GM23338 (cell line): ENCODE measurements around the gene SEMA4C. TPM values are rescaled to one million over a fixed set of nuclear protein-coding genes. Genes with fewer than 3 reads are reported as not detected.

ENCODE experiments used
- ATAC-seq: fragments of 200-7000 bp; cut with Tn5 transposase; 3 replicates; pipeline ENCODE4 v1.9.1; 2020
- DNase-seq: peaks from one replicate; pipeline ENCODE4 v3.0.0-alpha.2; 2015; ENCODE audit warnings: low spot score
- H2AFZ ChIP-seq: fragments of 200-600 bp; sonication (generic); 2 replicates; pipeline ENCODE4 v1.8.0; 2016; ENCODE audit warnings: antibody characterized with exemption, mild to moderate bottlenecking, moderate library complexity
- H3F3A ChIP-seq: fragments of 200-600 bp; sonication (generic); replicated peaks from 2 replicates; pipeline ENCODE4 v1.8.0; 2017; ENCODE audit warnings: antibody characterized with exemption, mixed run types, low read depth
- H3K27ac ChIP-seq: fragments of 200-600 bp; sonication (generic); 2 replicates; pipeline ENCODE4 v1.6.1; 2016; ENCODE audit warnings: low read depth
- H3K27me3 ChIP-seq: fragments of 200-600 bp; sonication (generic); 2 replicates; pipeline ENCODE4 v1.8.0; 2016; ENCODE audit warnings: mild to moderate bottlenecking, mixed run types, moderate library complexity; ENCODE audit not compliant: insufficient read depth
- H3K36me3 ChIP-seq: fragments of 200-600 bp; sonication (generic); 2 replicates; pipeline ENCODE4 v1.8.0; 2016; ENCODE audit warnings: mild to moderate bottlenecking; ENCODE audit not compliant: insufficient read depth
- H3K4me1 ChIP-seq: fragments of 200-600 bp; sonication (generic); 2 replicates; pipeline ENCODE4 v1.8.0; 2016; ENCODE audit warnings: mild to moderate bottlenecking, moderate library complexity; ENCODE audit not compliant: insufficient read depth
- H3K4me2 ChIP-seq: fragments of 200-600 bp; sonication (generic); 2 replicates; pipeline ENCODE4 v1.7.1; 2017; ENCODE audit warnings: mixed run types
- H3K4me3 ChIP-seq: fragments of 200-600 bp; sonication (generic); 2 replicates; pipeline ENCODE4 v1.6.1; 2016; ENCODE audit warnings: mixed run types
- H3K79me2 ChIP-seq: fragments of 200-600 bp; sonication (generic); replicated peaks from 2 replicates; pipeline ENCODE4 v1.8.0; 2017; ENCODE audit warnings: mild to moderate bottlenecking; ENCODE audit not compliant: insufficient read depth
- H3K9me2 ChIP-seq: fragments of 200-600 bp; sonication (generic); 2 replicates; pipeline ENCODE4 v1.8.0; 2017; ENCODE audit not compliant: insufficient read depth
- H4K20me1 ChIP-seq: fragments of 200-600 bp; sonication (generic); replicated peaks from 2 replicates; pipeline ENCODE4 v1.8.0; 2017; ENCODE audit warnings: mild to moderate bottlenecking; ENCODE audit not compliant: insufficient read depth
- H3K27ac Mint-ChIP-seq: 2 replicates; pipeline ENCODE4 v1.8.0; 2020; ENCODE audit warnings: inconsistent platforms, mild to moderate bottlenecking, moderate library complexity, mixed read lengths
- H3K27me3 Mint-ChIP-seq: 3 replicates; pipeline ENCODE4 v1.8.0; 2022; ENCODE audit warnings: low read depth, mild to moderate bottlenecking, moderate library complexity, mixed read lengths, inconsistent platforms; ENCODE audit not compliant: insufficient read depth, poor library complexity
- H3K36me3 Mint-ChIP-seq: 3 replicates; pipeline ENCODE4 v1.8.0; 2021; ENCODE audit warnings: low read depth, mild to moderate bottlenecking, inconsistent platforms, moderate library complexity, mixed read lengths
- H3K4me1 Mint-ChIP-seq: 3 replicates; pipeline ENCODE4 v1.8.0; 2020; ENCODE audit warnings: mild to moderate bottlenecking, inconsistent platforms, mixed read lengths
- H3K4me3 Mint-ChIP-seq: 3 replicates; pipeline ENCODE4 v1.8.0; 2021; ENCODE audit warnings: moderate library complexity, mild to moderate bottlenecking, inconsistent platforms, mixed read lengths
- H3K9me3 Mint-ChIP-seq: 3 replicates; pipeline ENCODE4 v1.8.0; 2020; ENCODE audit warnings: moderate library complexity, mild to moderate bottlenecking, inconsistent platforms, mixed read lengths
- CREB1 ChIP-seq: fragments of 250-450 bp; sonication (Bioruptor Pico); IDR thresholded peaks from 2 replicates; pipeline ENCODE4 v1.5.0; 2020; ENCODE audit warnings: low read depth, mild to moderate bottlenecking, moderate library complexity
- CTCF ChIP-seq, 2 experiments: fragments of 200-600 bp in 1 of 2; sonication (generic) in 1 of 2; conservative IDR thresholded peaks; 2 replicates each; pipeline versions ENCODE4 v1.5.1 to v1.6.1; 2016 to 2017; ENCODE audit warnings: antibody characterized with exemption in 2 of 2, low read depth in 2 of 2, mild to moderate bottlenecking in 2 of 2, moderate library complexity in 1 of 2
- ETS1 ChIP-seq: IDR thresholded peaks from 2 replicates; pipeline ENCODE4 v1.6.1; 2016; ENCODE audit warnings: antibody characterized with exemption
- EZH2 ChIP-seq: fragments of 200-600 bp; sonication (generic); IDR thresholded peaks from one replicate; pipeline ENCODE4 v1.8.0; 2017; ENCODE audit warnings: antibody characterized with exemption, mild to moderate bottlenecking, low read depth; ENCODE audit not compliant: unreplicated experiment
- JUNB ChIP-seq: IDR thresholded peaks from one replicate; pipeline ENCODE4 v1.6.1; 2016; ENCODE audit warnings: antibody characterized with exemption; ENCODE audit not compliant: unreplicated experiment
- NANOG ChIP-seq: IDR thresholded peaks from 2 replicates; pipeline ENCODE4 v1.6.1; 2016; ENCODE audit warnings: antibody characterized with exemption, borderline replicate concordance
- POLR2AphosphoS5 ChIP-seq: IDR thresholded peaks from 2 replicates; pipeline ENCODE4 v1.6.1; 2016; ENCODE audit warnings: antibody characterized with exemption, low read depth
- REST ChIP-seq: IDR thresholded peaks from one replicate; pipeline ENCODE4 v1.6.1; 2018; ENCODE audit warnings: antibody characterized with exemption; ENCODE audit not compliant: unreplicated experiment
- STAT1 ChIP-seq: IDR thresholded peaks from one replicate; pipeline ENCODE4 v1.6.1; 2016; ENCODE audit warnings: antibody characterized with exemption; ENCODE audit not compliant: unreplicated experiment
- polyA plus RNA-seq: library from polyadenylated mRNA; unstranded; fragments of >200 nt; fragmentation: Nextera tagmentation; extraction: Ambion mirVana; gene quantifications from 2 replicates; pipeline ENCODE4 v1.2.1, GENCODE V29; 2016
- total RNA-seq: library from RNA; depleted of rRNA; stranded (reverse); fragments of >200 nt; shearing (Covaris generic); gene quantifications from 2 replicates; pipeline ENCODE4 v1.2.3, GENCODE V29; 2014

Gene SEMA4C
- total and polyA plus RNA-seq, 2 experiments from 2014 or later: 16.8 to 80.7 TPM

GRCh38 chr2:96874198-96874831 is 4.4 kb upstream of the SEMA4C start:
- H3K9me3 Mint-ChIP-seq: no peaks in the 10 kb centered on the region
- Histone ChIP-seq H3K4me1 (peaks cover 48% of the 10 kb centered on the region), H3F3A (0 out of 2 replicates have a peak, but pooled peaks cover 12% of the 10 kb centered on the region), H3K79me2 (no peaks in the 10 kb centered on the region; the same call in 1 of the 2 replicates), H3K27ac (0 out of 2 replicates have a peak overlapping the region, but pooled peaks have one; percentile 59), H3K27me3 (no peaks in the 10 kb centered on the region), H3K4me3 (no peak overlapping the region; the same call in 1 of the 2 replicates), H2AFZ (no peak overlapping the region), H3K9me2 (no peaks in the 10 kb centered on the region), H3K4me2 (peak overlapping the region; percentile 65), H4K20me1 (no peaks in the 10 kb centered on the region), H3K36me3 (no peaks in the 10 kb centered on the region)
- peaks cover 65% of the 10 kb centered on the region for H3K4me1 Mint-ChIP-seq
- peak; percentile 1; the same call in 1 of the 3 replicates for ATAC-seq
- no peak for TF ChIP-seq JUNB
- TF ChIP-seq POLR2AphosphoS5: no peak
- no peak for TF ChIP-seq REST
- no peak for TF ChIP-seq NANOG
- peaks cover 5% of the 10 kb centered on the region; the same call in 1 of the 3 replicates for H3K36me3 Mint-ChIP-seq
- DNase-seq: peak; percentile 35
- no peak overlapping the region for H3K27ac Mint-ChIP-seq
- no peak overlapping the region for H3K4me3 Mint-ChIP-seq
- peaks cover 31% of the 10 kb centered on the region for H3K27me3 Mint-ChIP-seq

- H3K9me2 ChIP-seq: no peaks in the 10 kb centered on the region
- no peak overlapping the region for H3K4me3 ChIP-seq
- peaks cover 5% of the 10 kb centered on the region; the same call in 1 of the 3 replicates for H3K36me3 Mint-ChIP-seq
- H3K4me1 ChIP-seq: peaks cover 48% of the 10 kb centered on the region
- peaks cover 31% of the 10 kb centered on the region for H3K27me3 Mint-ChIP-seq
- H2AFZ ChIP-seq: no peak overlapping the region
- H3K27me3 ChIP-seq: no peaks in the 10 kb centered on the region
- no peaks in the 10 kb centered on the region for H3K9me3 Mint-ChIP-seq
- DNase-seq: no peak
- ATAC-seq: no peak
- no peaks in the 10 kb centered on the region for H3K36me3 ChIP-seq
- 0 out of 2 replicates have a peak overlapping the region, but pooled peaks have one; percentile 59 for H3K27ac ChIP-seq
- H3K79me2 ChIP-seq: peaks cover 4% of the 10 kb centered on the region
- 0 out of 2 replicates have a peak, but pooled peaks cover 12% of the 10 kb centered on the region for H3F3A ChIP-seq
- no peak overlapping the region; the same call in 2 of the 3 replicates for H3K4me3 Mint-ChIP-seq
- no peak overlapping the region for H3K27ac Mint-ChIP-seq
- no peaks in the 10 kb centered on the region for H4K20me1 ChIP-seq
- H3K4me1 Mint-ChIP-seq: peaks cover 63% of the 10 kb centered on the region
- peak overlapping the region; percentile 65 for H3K4me2 ChIP-seq
- TF ChIP-seq POLR2AphosphoS5 (no peak), CTCF (conservative IDR thresholded peaks at IDR 0.05; ENCODE audit: low read depth in 2 of 2) (no peak), STAT1 (no peak), NANOG (no peak), CREB1 (CRISPR knock-in tag) (no peak), EZH2 (no peak), ETS1 (no peak)
Measured at GRCh38 chr2:96873651-96874096, 3.8 kb upstream of the SEMA4C start.
